Gastrocnemius medialis (tissue), 4 donors: ENCODE measurements around the gene ICAM5. TPM values are rescaled to one million over a fixed set of nuclear protein-coding genes. Genes with fewer than 3 reads are reported as not detected.
"Not testable (repeated sequence)": the region's sequence is repeated elsewhere in the genome, so short reads cannot be mapped to it uniquely, and the experiment has no call there.

Experiments
- ATAC-seq, 2 donors: fragments of 150-250 bp; one replicate each; pipeline ENCODE4 v1.9.1; 2016
- DNase-seq, 2 donors: peaks; one replicate each; pipeline ENCODE4 v3.0.0-alpha.2; 2019
- H3K27ac ChIP-seq, 4 donors: fragments of 200-600 bp; sonication (generic); 1 replicate in 1 of 4; 2 replicates in 3 of 4; pipeline ENCODE4 v1.5.1; 2016 to 2018; ENCODE audit warnings: mild to moderate bottlenecking in 2 of 4, moderate library complexity in 1 of 4
- H3K27me3 ChIP-seq, 3 donors: fragments of 200-600 bp; sonication (generic) in 2 of 3; 1 replicate in 1 of 3; 2 replicates in 2 of 3; pipeline versions ENCODE4 v1.5.1 to v1.6.0; 2016 to 2019; ENCODE audit warnings: mild to moderate bottlenecking in 1 of 3, moderate library complexity in 1 of 3
- H3K36me3 ChIP-seq, 2 donors: fragments of 200-600 bp; sonication (generic) in 1 of 2; one replicate each; pipeline ENCODE4 v1.5.1; 2017 to 2018
- H3K4me1 ChIP-seq, 2 donors: fragments of 200-600 bp; sonication (generic) in 1 of 2; one replicate each; pipeline ENCODE4 v1.5.1; 2016 to 2017; ENCODE audit warnings: mild to moderate bottlenecking in 2 of 2
- H3K4me3 ChIP-seq, 4 donors: fragments of 200-600 bp; sonication (generic) in 3 of 4; 1 replicate in 1 of 4; 2 replicates in 3 of 4; pipeline ENCODE4 v1.5.1; 2016 to 2019; ENCODE audit warnings: mild to moderate bottlenecking in 2 of 4
- H3K9me3 ChIP-seq, 3 donors: fragments of 200-600 bp; sonication (generic) in 2 of 3; 1 replicate in 1 of 3; 2 replicates in 2 of 3; pipeline ENCODE4 v1.5.1; 2016 to 2019
- CTCF ChIP-seq, 5 experiments: fragments of 450-650 bp in 3 of 5; fragments of 200-600 bp in 2 of 5; sonication (generic) in 2 of 5; IDR thresholded peaks in 4 of 5; conservative IDR thresholded peaks in 1 of 5; 1 replicate in 4 of 5; 2 replicates in 1 of 5; pipeline ENCODE4 v1.5.1; 2016 to 2019; ENCODE audit warnings: antibody characterized with exemption in 5 of 5, mild to moderate bottlenecking in 3 of 5, moderate library complexity in 3 of 5
- POLR2A ChIP-seq, 2 donors: fragments of 450-650 bp; IDR thresholded peaks; one replicate each; pipeline ENCODE4 v1.6.1; 2017; ENCODE audit warnings: antibody characterized with exemption in 2 of 2, mild to moderate bottlenecking in 2 of 2, moderate library complexity in 2 of 2
- in situ Hi-C, 4 donors: fragments of 200-750 bp; cut with MboI; loops; one replicate each; pipeline versions ENCODE4 v1.15.0 to v1.8.0; 2017; ENCODE audit warnings: low sequenced_read_pairs in 4 of 4
- intact Hi-C: fragments of 100-400 bp; cut with DNase I; formaldehyde crosslinking; loops from one replicate; pipeline ENCODE4 v1.15.1; 2023; ENCODE audit warnings: low total_unique reads
- total RNA-seq, 4 donors: library from RNA; depleted of rRNA; stranded (reverse); fragments of >200 nt; gene quantifications; one replicate each; pipeline versions ENCODE4 v1.1.0 to v1.2.3, GENCODE V29; 2016

Gene ICAM5, protein sequence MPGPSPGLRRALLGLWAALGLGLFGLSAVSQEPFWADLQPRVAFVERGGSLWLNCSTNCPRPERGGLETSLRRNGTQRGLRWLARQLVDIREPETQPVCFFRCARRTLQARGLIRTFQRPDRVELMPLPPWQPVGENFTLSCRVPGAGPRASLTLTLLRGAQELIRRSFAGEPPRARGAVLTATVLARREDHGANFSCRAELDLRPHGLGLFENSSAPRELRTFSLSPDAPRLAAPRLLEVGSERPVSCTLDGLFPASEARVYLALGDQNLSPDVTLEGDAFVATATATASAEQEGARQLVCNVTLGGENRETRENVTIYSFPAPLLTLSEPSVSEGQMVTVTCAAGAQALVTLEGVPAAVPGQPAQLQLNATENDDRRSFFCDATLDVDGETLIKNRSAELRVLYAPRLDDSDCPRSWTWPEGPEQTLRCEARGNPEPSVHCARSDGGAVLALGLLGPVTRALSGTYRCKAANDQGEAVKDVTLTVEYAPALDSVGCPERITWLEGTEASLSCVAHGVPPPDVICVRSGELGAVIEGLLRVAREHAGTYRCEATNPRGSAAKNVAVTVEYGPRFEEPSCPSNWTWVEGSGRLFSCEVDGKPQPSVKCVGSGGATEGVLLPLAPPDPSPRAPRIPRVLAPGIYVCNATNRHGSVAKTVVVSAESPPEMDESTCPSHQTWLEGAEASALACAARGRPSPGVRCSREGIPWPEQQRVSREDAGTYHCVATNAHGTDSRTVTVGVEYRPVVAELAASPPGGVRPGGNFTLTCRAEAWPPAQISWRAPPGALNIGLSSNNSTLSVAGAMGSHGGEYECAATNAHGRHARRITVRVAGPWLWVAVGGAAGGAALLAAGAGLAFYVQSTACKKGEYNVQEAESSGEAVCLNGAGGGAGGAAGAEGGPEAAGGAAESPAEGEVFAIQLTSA
- not detected for total RNA-seq

DNA sequence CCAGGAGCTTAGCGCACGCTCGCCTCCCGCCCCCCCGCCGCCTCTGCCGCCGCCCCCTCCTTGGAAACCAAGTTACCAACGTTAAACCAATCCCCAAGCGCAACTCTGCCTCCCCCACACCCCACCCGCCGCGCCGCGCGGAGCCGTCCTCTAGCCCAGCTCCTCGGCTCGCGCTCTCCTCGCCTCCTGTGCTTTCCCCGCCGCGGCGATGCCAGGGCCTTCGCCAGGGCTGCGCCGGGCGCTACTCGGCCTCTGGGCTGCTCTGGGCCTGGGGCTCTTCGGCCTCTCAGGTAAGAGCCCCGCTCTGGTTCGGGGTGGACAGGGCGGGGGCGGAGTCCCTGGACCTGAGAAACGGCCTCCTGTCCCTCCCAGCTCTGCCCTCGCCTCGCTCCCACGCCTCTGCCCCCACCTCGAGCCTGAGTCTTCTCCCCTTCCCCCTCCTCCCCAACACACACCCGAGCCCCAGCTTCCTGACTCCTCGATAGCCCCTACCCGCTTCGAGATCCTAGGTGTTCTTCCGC, at the start of gene ICAM5:
TSS of gene ICAM5 (plus strand) at position 117 of the 521 bp plus-strand sequence. CDS start at position 209, 92 bp downstream.
- no peaks in the 10 kb centered on the region for H3K9me3 ChIP-seq
- H3K27me3 ChIP-seq: peaks cover 81 to 83% (median 83%) of the 10 kb centered on the region in 3 donors
- in situ Hi-C loops (no loop called here), intact Hi-C loops (no loop called here)
- peak within 1 kb of the TSS; percentile 40 to 65 (median 46) for H3K4me3 ChIP-seq
- H3K36me3 ChIP-seq: peaks cover 0 to 6% of the 10 kb centered on the region in 2 donors
- DNase-seq (no peak), ATAC-seq (no peak)
- no peak within 1 kb of the TSS for H3K27ac ChIP-seq
- H3K4me1 ChIP-seq: peaks cover 29 to 43% of the 10 kb centered on the region in 2 donors
- no peak for TF ChIP-seq CTCF (IDR thresholded peaks at IDR 0.05 in 4 of 5, conservative IDR thresholded peaks at IDR 0.05 in 1 of 5)
- TF ChIP-seq POLR2A (IDR thresholded peaks at IDR 0.05): no peak

DNA sequence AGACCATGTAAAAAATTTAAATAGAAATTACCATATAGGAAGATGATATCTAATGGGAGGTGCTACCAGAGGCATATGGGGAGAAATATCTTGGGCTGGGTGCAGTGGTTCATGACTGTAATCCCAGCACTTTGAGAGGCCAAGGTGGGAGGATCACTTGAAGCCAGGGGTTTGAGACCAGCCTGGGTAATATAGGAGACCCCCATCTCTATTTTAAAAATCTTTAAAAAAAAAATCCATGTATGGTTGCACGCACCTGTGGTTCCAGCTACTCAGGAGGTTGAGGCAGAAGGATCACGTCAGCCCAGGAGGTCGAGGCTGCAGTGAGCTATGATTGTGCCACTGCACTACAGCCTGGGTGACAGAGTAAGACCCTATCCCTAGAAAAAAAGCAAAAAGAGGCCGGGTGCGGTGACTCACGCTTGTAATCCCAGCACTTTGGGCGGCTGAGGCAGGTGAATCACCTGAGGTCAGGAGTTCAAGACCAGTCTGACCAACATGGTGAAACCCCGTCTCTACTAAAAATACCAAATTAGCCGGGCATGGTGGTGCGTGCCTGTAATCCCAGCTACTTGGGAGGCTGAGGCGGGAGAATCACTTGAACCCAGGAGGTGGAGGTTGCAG, 47.8 kb upstream of the ICAM5 start:
- H3K4me1 ChIP-seq: not testable (repeated sequence)

GRCh38 chr19:10243606-10244005, 46.1 kb upstream of the ICAM5 start:
- no peaks in the 10 kb centered on the region for H3K27me3 ChIP-seq
- no peak for DNase-seq
- H3K4me1 ChIP-seq: no peaks in the 10 kb centered on the region
- H3K27ac ChIP-seq: no peak overlapping the region
- H3K4me3 ChIP-seq: no peak overlapping the region
- intact Hi-C loops (loop anchor here (10.0 kb wide), 1 partner anchor 309 kb away; the partner anchor contains the start of gene OLFM2), in situ Hi-C loops (loop anchor here (10.0 to 25.0 kb wide), 3 partner anchors 306 to 319 kb away; partner anchors contain the start of gene OLFM2 (in 3 of the 4))
- no peaks in the 10 kb centered on the region for H3K36me3 ChIP-seq
- TF ChIP-seq CTCF (IDR thresholded peaks at IDR 0.05 in 4 of 5, conservative IDR thresholded peaks at IDR 0.05 in 1 of 5) (no peak), POLR2A (IDR thresholded peaks at IDR 0.05) (no peak)
- no peaks in the 10 kb centered on the region for H3K9me3 ChIP-seq
- ATAC-seq: no peak

More for the DNA sequence above, 47.8 kb upstream of the ICAM5 start:
- not testable (repeated sequence) for H3K4me3 ChIP-seq, H3K27me3 ChIP-seq, ATAC-seq, H3K36me3 ChIP-seq, H3K9me3 ChIP-seq, DNase-seq, H3K27ac ChIP-seq
- intact Hi-C loops: loop anchor here (10.0 kb wide), 1 partner anchor 307 kb away; the partner anchor contains the start of gene OLFM2
- in situ Hi-C loops: loop anchor here (10.0 to 25.0 kb wide), 3 partner anchors 305 to 317 kb away; partner anchors contain the start of gene OLFM2 (in 3 of the 4)

GRCh38 chr19:10245189-10245939, 44.4 kb upstream of the ICAM5 start:
- H3K9me3 ChIP-seq: no peaks in the 10 kb centered on the region
- ATAC-seq (no peak), DNase-seq (no peak)
- H3K27me3 ChIP-seq: no peaks in the 10 kb centered on the region
- intact Hi-C loops (loop anchor here (10.0 kb wide), 1 partner anchor 311 kb away; the partner anchor contains the start of gene OLFM2), in situ Hi-C loops (loop anchor here (10.0 to 25.0 kb wide), 3 partner anchors 308 to 321 kb away; partner anchors contain the start of gene OLFM2 (in 3 of the 4))
- no peaks in the 10 kb centered on the region for H3K36me3 ChIP-seq
- TF ChIP-seq POLR2A (IDR thresholded peaks at IDR 0.05) (no peak), CTCF (IDR thresholded peaks at IDR 0.05 in 4 of 5, conservative IDR thresholded peaks at IDR 0.05 in 1 of 5) (no peak)
- no peak overlapping the region for H3K27ac ChIP-seq
- no peak overlapping the region for H3K4me3 ChIP-seq
- H3K4me1 ChIP-seq: no peaks in the 10 kb centered on the region
